Mesendoderm (in vitro differentiated cells): ENCODE measurements around the gene MMP25.
"Not testable (repeated sequence)": the region's sequence is repeated elsewhere in the genome, so short reads cannot be mapped to it uniquely, and the experiment has no call there.

Source experiments
- DNase-seq: peaks from one replicate; pipeline ENCODE4 v3.0.0; 2013
- H2AK5ac ChIP-seq: 2 replicates; pipeline ENCODE4 v1.6.1; 2013; ENCODE audit warnings: low read length, inconsistent platforms
- H2BK120ac ChIP-seq: 2 replicates; pipeline ENCODE4 v1.6.1; 2013; ENCODE audit warnings: low read depth, mild to moderate bottlenecking, low read length, moderate library complexity, mixed read lengths
- H2BK15ac ChIP-seq: replicated peaks from 2 replicates; pipeline ENCODE4 v1.6.1; 2013; ENCODE audit warnings: low read depth, mild to moderate bottlenecking, moderate library complexity
- H2BK5ac ChIP-seq: 2 replicates; pipeline ENCODE4 v1.6.1; 2013; ENCODE audit warnings: low read length, inconsistent platforms
- H3K18ac ChIP-seq: 2 replicates; pipeline ENCODE4 v1.6.1; 2013; ENCODE audit warnings: mild to moderate bottlenecking, low read length, mixed read lengths
- H3K23ac ChIP-seq: one replicate; pipeline ENCODE4 v1.6.1; 2013; ENCODE audit warnings: low read length
- H3K27ac ChIP-seq: 2 replicates; pipeline ENCODE4 v1.5.1; 2013; ENCODE audit warnings: low read depth, mild to moderate bottlenecking, inconsistent platforms, low read length, moderate library complexity
- H3K27me3 ChIP-seq: 2 replicates; pipeline ENCODE4 v1.6.1; 2013; ENCODE audit warnings: low read length, control low read depth, mild to moderate bottlenecking, inconsistent platforms; ENCODE audit not compliant: insufficient read depth, poor library complexity
- H3K36me3 ChIP-seq: 2 replicates; pipeline ENCODE4 v1.6.1; 2013; ENCODE audit warnings: low read length, inconsistent platforms; ENCODE audit not compliant: control insufficient read depth, insufficient read depth
- H3K4ac ChIP-seq: one replicate; pipeline ENCODE4 v1.6.1; 2013; ENCODE audit warnings: low read depth, mild to moderate bottlenecking, low read length, moderate library complexity
- H3K4me1 ChIP-seq: 2 replicates; pipeline ENCODE4 v1.6.1; 2013; ENCODE audit warnings: low read depth, low read length, inconsistent platforms; ENCODE audit not compliant: control insufficient read depth
- H3K4me2 ChIP-seq: 2 replicates; pipeline ENCODE4 v1.6.1; 2013; ENCODE audit warnings: low read length
- H3K4me3 ChIP-seq: 2 replicates; pipeline ENCODE4 v1.5.1; 2013; ENCODE audit warnings: mild to moderate bottlenecking, low read length
- H3K56ac ChIP-seq: one replicate; pipeline ENCODE4 v1.6.1; 2013; ENCODE audit warnings: low read length
- H3K79me1 ChIP-seq: 2 replicates; pipeline ENCODE4 v1.6.1; 2013; ENCODE audit warnings: low read length, inconsistent platforms
- H3K79me2 ChIP-seq: 2 replicates; pipeline ENCODE4 v1.6.1; 2013; ENCODE audit warnings: mild to moderate bottlenecking, low read length; ENCODE audit not compliant: control insufficient read depth, insufficient read depth
- H3K9ac ChIP-seq: 2 replicates; pipeline ENCODE4 v1.6.1; 2013; ENCODE audit warnings: low read length, inconsistent platforms
- H4K5ac ChIP-seq: one replicate; pipeline ENCODE4 v1.6.1; 2013; ENCODE audit warnings: low read length
- H4K8ac ChIP-seq: one replicate; pipeline ENCODE4 v1.6.1; 2013; ENCODE audit warnings: low read depth, mild to moderate bottlenecking, control low read depth, low read length, moderate library complexity
- WGBS: extraction: QIAGEN DNeasy Blood & Tissue Kit; methylation state at CpG from one replicate; pipeline ENCODE4 v1.1.7; 2013; ENCODE audit warnings: low lambda C conversion rate, missing lambda C conversion rate; ENCODE audit not compliant: insufficient coverage; ENCODE audit errors: extremely low coverage; 5-methylcytosine and 5-hydroxymethylcytosine counted together

Gene MMP25

GRCh38 chr16:3049921-3050481 is 3.6 kb downstream of the MMP25 start:
- no peaks in the 10 kb centered on the region for H3K36me3 ChIP-seq
- no peak overlapping the region for H3K4me3 ChIP-seq
- no peak overlapping the region for H3K56ac ChIP-seq
- H2BK120ac ChIP-seq, result no peak overlapping the region
- H2BK5ac ChIP-seq, result no peak overlapping the region
- no peak overlapping the region for H3K27ac ChIP-seq
- H3K23ac ChIP-seq, result no peak overlapping the region
- no peak overlapping the region for H3K4ac ChIP-seq
- H2BK15ac ChIP-seq, result no peak overlapping the region
- no peak overlapping the region for H3K18ac ChIP-seq
- no peak overlapping the region for H2AK5ac ChIP-seq
- H4K8ac ChIP-seq, result no peak overlapping the region
- no peak overlapping the region for H4K5ac ChIP-seq
- DNase-seq, result no peak
- H3K9ac ChIP-seq, result no peak overlapping the region
- no peak overlapping the region for H3K4me2 ChIP-seq
- H3K79me1 ChIP-seq, result no peaks in the 10 kb centered on the region
- WGBS, result no CpG with 5 or more reads among the region's 26 CpGs
- no peaks in the 10 kb centered on the region for H3K79me2 ChIP-seq
- H3K27me3 ChIP-seq, result peaks cover 4% of the 10 kb centered on the region
- no peaks in the 10 kb centered on the region for H3K4me1 ChIP-seq

- Histone ChIP-seq H3K56ac (no peak overlapping the region), H2AK5ac (no peak overlapping the region), H4K8ac (no peak overlapping the region), H3K79me2 (no peaks in the 10 kb centered on the region), H4K5ac (no peak overlapping the region), H3K23ac (no peak overlapping the region), H3K4me2 (no peak overlapping the region), H3K4me3 (no peak overlapping the region), H2BK15ac (no peak overlapping the region), H2BK5ac (no peak overlapping the region), H3K4ac (no peak overlapping the region), H3K9ac (no peak overlapping the region), H3K27me3 (peaks cover 4% of the 10 kb centered on the region), H3K27ac (no peak overlapping the region), H3K4me1 (no peaks in the 10 kb centered on the region), H3K36me3 (no peaks in the 10 kb centered on the region), H3K79me1 (no peaks in the 10 kb centered on the region), H3K18ac (no peak overlapping the region), H2BK120ac (no peak overlapping the region)
- no peak for DNase-seq
- WGBS, result no CpG with 5 or more reads among the region's 5 CpGs
These were observed 4.1 kb downstream of the MMP25 start for GRCh38 chr16:3050487-3050886.

- no peak overlapping the region for H2BK15ac ChIP-seq
- 100% methylated on average over 2 of the region's 4 CpGs for WGBS
- no peak overlapping the region for H3K23ac ChIP-seq
- peaks cover 4% of the 10 kb centered on the region for H3K27me3 ChIP-seq
- H2AK5ac ChIP-seq, result no peak overlapping the region
- no peak overlapping the region for H3K4me3 ChIP-seq
- H3K27ac ChIP-seq, result no peak overlapping the region
- H3K4ac ChIP-seq, result no peak overlapping the region
- H3K79me2 ChIP-seq, result no peaks in the 10 kb centered on the region
- no peak overlapping the region for H4K5ac ChIP-seq
- no peak overlapping the region for H2BK5ac ChIP-seq
- no peak for DNase-seq
- no peak overlapping the region for H3K56ac ChIP-seq
- no peak overlapping the region for H3K18ac ChIP-seq
- no peak overlapping the region for H4K8ac ChIP-seq
- no peak overlapping the region for H3K4me2 ChIP-seq
- H2BK120ac ChIP-seq, result no peak overlapping the region
- no peaks in the 10 kb centered on the region for H3K4me1 ChIP-seq
- no peaks in the 10 kb centered on the region for H3K36me3 ChIP-seq
- no peaks in the 10 kb centered on the region for H3K79me1 ChIP-seq
- H3K9ac ChIP-seq, result no peak overlapping the region
These were observed 4.6 kb downstream of the MMP25 start for GRCh38 chr16:3051009-3051408.

- H2AK5ac ChIP-seq, result no peak overlapping the region
- no peak overlapping the region for H3K27ac ChIP-seq
These were observed 5.1 kb downstream of the MMP25 start for GRCh38 chr16:3051494-3051893.

GRCh38 chr16:3052571-3053329 is 6.4 kb downstream of the MMP25 start:
- H3K27ac ChIP-seq, H3K23ac ChIP-seq, H4K8ac ChIP-seq, H3K4me3 ChIP-seq, H3K9ac ChIP-seq, H2AK5ac ChIP-seq, DNase-seq, H4K5ac ChIP-seq, H3K4me1 ChIP-seq, H3K79me2 ChIP-seq, H3K79me1 ChIP-seq, H3K56ac ChIP-seq, H2BK5ac ChIP-seq, H3K18ac ChIP-seq, H2BK120ac ChIP-seq, H3K27me3 ChIP-seq, H3K36me3 ChIP-seq, H3K4ac ChIP-seq, H2BK15ac ChIP-seq, H3K4me2 ChIP-seq: not testable (repeated sequence)
- WGBS, result no CpG with 5 or more reads among the region's 12 CpGs

More at GRCh38 chr16:3051494-3051893, 5.1 kb downstream of the MMP25 start:
- Histone ChIP-seq H3K79me2 (no peaks in the 10 kb centered on the region), H3K9ac (no peak overlapping the region), H3K18ac (no peak overlapping the region), H3K4ac (no peak overlapping the region), H3K23ac (no peak overlapping the region), H3K36me3 (no peaks in the 10 kb centered on the region), H3K4me2 (no peak overlapping the region), H3K4me3 (no peak overlapping the region), H4K8ac (no peak overlapping the region), H3K27me3 (peaks cover 4% of the 10 kb centered on the region), H3K79me1 (no peaks in the 10 kb centered on the region), H3K56ac (no peak overlapping the region), H2BK15ac (no peak overlapping the region), H3K4me1 (no peaks in the 10 kb centered on the region), H4K5ac (no peak overlapping the region), H2BK120ac (no peak overlapping the region), H2BK5ac (no peak overlapping the region)
- WGBS, result no CpG with 5 or more reads among the region's 9 CpGs
- DNase-seq, result no peak

- not testable (repeated sequence) for H2BK120ac ChIP-seq, H4K8ac ChIP-seq, H2AK5ac ChIP-seq, H3K9ac ChIP-seq, H3K4me1 ChIP-seq, H3K79me1 ChIP-seq, H3K27me3 ChIP-seq, H2BK15ac ChIP-seq, H3K36me3 ChIP-seq, H3K79me2 ChIP-seq, H3K4me3 ChIP-seq, H3K56ac ChIP-seq, H3K4me2 ChIP-seq, H3K18ac ChIP-seq, H3K4ac ChIP-seq, H4K5ac ChIP-seq, DNase-seq, H3K23ac ChIP-seq, H3K27ac ChIP-seq, H2BK5ac ChIP-seq
- no CpG with 5 or more reads among the region's 13 CpGs for WGBS
These were observed 7.0 kb downstream of the MMP25 start for GRCh38 chr16:3053330-3053710.
